GM21825 (cell line): ENCODE measurements around the gene LRP1B.

ENCODE experiments used
- ATAC-seq: cut with Tn5 transposase; IDR thresholded peaks from one replicate; pipeline ENCODE4 v1.9.1; 2021; ENCODE audit warnings: mild to moderate bottlenecking, moderate library complexity; ENCODE audit not compliant: unreplicated experiment

Gene LRP1B

DNA sequence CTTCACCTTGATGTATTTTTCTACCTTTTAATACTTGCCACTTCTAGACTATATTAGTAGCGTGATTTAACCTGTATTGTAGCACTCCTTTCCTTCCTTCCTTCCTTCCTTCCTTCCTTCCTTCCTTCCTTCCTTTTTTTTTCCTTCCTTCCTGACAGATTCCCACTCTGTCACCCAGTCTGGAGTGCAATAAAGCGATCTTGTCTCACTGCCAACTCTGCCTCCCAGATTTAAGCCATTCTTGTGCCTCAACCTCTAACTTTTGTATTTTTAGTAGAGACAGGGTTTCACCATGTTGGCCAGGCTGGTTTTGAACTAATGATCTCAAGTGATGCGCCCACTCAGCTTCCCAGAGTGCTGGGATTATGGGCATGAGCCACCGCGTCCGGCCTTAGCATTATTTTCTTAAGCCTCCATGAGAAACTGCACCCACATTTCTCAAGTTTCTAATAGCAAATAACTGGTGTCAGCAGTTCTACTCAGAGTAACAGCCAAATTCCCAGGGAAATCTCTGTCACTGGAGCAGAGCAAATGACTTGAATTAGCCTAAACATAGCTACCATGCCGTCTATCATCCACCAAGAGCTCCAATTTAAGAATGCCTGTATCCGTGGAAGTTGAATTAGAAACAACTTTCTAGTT is 529.2 kb downstream of the LRP1B start:
- no peak for ATAC-seq

DNA sequence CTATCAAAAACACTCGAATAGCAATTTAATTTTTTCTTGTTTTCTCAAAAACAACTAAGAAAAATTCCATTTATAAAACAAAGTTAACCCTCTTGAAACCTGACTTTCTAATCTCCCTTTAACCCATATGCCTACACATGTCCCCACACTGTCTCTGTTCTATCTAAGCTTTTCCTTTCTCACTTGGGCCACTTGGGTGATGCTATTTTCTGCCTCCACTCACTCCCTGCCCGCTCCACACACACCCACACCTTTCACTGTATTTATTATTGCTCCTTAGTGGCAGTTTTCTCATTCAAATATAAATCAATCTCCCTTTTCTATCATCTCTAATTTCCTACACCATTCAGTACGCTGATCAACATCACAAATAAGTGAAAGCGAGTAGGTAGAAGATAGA is 531.1 kb downstream of the LRP1B start:
- no peak for ATAC-seq

DNA sequence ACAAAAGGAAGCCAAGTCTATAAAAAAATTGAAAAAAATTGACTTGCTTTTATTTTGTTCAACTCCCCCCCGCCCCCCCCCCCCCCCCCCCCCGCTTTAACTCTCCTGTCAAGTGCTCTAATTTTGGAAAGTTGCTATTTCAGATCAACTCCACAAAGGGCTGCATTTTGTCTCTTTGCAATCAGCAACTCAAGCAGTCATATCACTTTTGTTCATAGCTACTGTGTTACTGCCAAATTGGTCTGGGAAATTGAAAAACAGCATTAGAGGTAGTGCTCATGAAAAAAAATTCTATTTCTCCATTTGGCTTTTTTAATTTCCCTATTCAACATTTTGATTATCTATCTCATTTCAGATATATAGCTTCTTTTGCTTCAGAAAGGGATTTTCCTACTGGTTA is 531.8 kb downstream of the LRP1B start:
- ATAC-seq, result no peak

DNA sequence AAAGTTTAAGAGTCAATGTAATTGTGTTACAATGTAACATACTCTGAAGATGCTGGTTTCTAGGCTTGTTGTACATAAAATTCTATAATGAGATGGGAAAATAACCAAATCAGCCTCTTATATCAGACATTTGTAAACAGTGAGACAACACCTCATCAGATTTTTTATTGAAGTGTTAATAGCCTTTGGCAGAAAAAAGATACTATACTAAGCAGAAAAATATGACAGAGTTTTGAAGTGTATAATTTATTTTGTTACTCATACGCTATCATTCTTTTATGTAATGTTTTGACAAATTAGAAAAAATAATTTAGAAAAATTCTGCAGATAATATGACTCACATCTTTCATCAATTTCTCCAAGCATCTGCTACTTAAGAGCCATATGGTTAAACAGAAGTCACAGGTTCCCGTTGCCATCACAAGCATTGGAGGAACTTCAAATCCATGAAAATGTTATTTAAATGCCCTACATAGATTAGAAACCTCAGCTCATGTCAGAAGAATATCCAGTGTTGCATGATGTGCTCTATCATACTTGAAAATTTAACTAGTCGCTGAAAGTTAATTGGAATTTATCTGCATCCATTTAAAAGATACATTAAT is 535.4 kb downstream of the LRP1B start:
- ATAC-seq, result no peak

DNA sequence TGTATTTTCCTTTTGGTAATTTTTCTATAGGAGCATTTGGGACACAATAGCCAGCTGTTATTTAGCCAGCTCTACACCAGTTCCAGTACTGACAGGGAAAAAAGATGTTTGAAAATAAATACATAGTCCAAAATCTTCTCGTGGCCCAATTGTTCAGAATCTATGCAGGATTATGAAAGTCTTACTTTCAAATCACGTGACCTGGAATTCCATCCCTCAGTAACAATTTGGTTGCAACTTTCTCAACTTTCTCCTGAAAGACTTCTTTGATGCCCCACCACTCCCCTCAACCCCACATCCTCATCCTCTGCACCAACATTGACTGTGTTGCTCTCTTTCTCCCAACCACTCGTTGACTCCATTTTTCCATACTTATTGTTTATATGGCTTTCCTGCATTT is 539.0 kb downstream of the LRP1B start:
- no peak for ATAC-seq

DNA sequence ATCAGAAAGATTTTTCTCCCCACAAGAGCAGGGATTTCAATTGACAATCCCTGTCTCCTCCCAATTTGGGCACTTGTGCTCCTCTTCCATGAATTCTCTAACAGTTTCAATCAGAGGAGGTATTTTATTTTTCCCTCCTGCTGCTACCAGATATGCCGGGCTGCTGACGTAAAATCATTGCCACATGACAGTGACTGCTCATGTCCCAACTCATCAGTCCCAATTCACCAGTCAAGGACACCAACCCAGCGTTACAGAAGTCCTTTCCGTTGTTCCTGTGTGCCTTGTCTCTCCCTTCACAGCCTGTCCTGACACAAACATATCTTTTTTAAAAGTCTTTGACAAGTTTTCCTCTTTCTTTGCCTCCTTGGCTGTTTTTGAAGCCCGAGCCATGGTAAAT is 540.2 kb downstream of the LRP1B start:
- ATAC-seq, result no peak

DNA sequence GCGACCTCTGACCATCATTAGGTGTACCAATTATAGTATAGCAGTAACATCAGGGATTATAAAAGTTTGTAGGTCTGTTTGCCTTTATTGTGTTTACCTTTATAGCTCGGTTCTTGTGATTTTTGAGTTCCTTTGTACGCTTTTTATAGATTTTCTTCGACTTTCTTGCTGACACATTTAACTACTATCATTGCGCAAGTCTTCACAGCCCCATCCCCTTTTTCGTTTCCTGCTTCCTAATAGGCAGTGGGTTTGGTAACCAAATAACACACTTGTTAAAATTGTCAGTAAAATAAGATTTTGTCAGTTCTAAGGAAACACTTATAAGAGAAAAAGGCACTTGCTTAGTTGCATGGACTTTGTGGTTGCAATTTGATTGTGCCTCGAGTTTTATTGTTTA is 541.5 kb downstream of the LRP1B start:
- no peak for ATAC-seq

DNA sequence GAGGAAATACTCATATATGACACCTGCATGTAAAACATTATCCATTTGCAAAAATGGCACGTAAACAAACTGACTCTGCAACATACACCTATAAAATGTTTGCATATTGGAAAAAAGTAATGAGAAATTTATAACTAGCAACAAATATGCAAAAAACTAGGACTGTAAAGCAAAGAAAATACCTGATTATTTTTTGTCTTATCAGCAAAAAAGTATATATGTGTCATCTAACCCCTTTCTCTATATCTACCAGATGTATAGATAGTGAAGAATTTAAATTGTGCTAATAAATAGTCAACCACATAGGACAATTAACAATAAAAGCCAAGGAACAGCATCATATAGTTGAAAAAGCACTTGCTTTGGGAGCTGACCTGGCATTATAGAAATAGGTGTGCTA is 543.8 kb downstream of the LRP1B start:
- ATAC-seq, result no peak

DNA sequence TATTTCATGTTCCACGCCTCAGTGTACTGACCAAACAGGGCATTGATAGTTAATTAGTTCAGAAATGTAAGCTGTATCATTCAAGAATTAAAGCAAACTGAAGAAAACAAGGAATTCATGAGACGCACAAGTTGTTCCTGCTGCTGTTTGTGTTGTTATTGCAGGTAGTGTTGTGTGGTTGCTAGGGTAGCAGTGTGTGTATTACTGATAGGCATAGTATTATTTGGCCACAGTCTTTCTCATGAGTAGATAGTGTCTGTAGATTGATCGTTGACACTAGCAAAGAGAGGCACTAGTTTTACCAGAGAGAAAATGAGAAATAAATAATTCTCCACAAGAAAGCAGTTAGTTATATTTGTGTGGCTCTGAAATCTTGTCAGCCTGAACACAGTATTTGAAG is 548.6 kb downstream of the LRP1B start:
- ATAC-seq, result no peak

DNA sequence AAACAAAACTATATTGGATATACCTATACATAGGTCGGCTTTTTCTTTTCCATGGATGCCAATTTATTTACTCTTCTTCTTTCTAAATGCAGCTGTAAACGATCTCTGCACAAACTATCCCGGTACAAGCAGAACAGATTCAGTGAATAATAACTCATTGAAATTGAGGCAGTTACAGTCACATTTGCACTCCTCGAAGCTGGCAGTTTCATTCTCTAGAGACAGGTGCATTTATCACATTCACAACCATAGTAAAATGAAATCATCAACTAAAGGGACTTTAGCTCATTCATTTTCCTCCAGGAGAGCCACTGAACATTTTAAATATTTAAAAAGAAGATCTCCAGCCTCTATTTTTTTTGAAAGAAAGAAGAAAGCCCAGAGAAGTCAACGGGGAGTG is 551.7 kb downstream of the LRP1B start:
- ATAC-seq, result no peak

DNA sequence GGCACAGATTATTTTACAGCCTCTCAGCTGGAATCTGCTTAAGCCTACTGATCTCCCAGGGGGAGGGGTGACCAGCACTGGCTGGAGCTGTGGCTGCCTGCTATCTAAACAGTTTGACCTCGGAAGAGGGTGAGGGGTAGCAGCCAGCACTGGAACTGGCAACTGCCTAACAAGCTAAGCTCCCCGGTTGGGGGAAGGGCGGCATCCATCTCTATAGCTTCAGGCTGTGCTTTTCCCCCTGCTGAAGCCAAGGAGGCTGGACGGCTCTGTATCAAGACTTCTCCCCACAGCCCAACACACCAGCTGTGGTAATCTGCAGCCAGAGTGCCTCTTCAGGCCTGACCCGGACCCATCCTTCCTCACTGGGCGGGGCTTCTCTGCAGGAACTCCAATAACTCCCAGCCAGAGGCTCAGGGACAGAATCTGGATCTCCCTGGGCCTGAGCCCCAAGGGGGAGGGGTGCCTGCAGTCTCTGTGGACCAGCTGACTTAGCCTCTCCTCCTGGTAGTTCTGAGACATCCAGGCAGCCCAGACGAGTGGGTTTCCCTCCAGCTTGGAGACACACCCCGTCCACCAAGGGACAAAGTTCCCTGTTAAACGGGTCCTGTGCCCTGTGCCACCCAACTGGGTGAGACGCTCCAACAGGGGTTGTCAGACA is 560.2 kb downstream of the LRP1B start:
- ATAC-seq, result no peak

DNA sequence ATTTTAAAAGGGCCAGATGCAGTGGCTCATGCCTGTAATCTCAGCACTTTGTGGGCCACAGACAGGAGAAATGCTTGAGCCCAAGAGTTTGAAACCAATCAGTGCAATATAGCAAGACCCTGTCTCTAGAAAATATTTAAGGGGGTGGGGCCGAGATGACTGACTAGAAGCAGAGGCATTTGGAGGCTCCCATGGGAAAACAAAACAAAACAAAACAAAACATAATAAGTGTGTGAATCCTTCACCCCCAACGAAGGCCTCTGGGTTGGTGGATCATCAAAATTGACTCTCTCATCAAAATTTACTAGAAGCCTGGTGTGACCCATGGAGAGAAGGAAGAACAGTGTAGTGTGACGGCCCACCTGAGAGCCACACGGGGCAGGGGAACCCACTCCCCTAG is 560.9 kb downstream of the LRP1B start:
- no peak for ATAC-seq

DNA sequence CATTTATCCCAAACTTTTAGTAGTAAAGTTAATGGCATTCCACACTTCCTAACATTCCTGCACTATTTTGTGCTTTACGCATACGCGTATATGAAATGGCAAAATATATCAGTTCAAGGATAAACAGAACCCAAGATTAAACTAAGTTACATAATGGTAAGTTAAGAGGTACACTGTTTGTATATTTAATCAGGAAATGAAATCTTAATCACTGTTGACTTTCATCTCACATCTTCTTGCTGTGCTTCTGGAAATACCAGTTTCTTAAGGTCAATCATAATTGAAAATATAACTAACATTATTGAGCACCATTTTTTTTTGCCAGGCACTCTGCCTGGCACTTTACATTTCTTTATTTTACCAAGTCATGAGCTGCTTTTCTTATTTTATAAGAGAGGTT is 565.2 kb downstream of the LRP1B start:
- no peak for ATAC-seq

DNA sequence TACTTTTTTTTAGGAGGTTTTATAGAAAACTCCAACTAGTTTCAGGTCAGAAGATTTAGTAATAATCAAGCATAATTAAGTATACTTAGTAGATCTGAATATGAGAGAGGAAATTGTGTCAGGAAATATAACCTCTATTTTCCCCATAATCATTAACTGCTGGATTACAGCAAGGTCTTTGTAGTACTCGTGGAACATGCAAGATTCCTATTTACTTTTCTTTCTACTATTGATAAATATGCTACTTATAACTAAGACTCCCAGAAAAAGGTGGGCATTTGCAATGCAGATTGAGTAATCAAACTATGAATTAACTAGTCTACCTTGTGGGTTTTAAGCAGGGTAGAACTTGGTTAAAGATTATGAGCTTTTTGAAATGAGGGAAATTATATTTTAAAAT is 570.1 kb downstream of the LRP1B start:
- no peak for ATAC-seq

DNA sequence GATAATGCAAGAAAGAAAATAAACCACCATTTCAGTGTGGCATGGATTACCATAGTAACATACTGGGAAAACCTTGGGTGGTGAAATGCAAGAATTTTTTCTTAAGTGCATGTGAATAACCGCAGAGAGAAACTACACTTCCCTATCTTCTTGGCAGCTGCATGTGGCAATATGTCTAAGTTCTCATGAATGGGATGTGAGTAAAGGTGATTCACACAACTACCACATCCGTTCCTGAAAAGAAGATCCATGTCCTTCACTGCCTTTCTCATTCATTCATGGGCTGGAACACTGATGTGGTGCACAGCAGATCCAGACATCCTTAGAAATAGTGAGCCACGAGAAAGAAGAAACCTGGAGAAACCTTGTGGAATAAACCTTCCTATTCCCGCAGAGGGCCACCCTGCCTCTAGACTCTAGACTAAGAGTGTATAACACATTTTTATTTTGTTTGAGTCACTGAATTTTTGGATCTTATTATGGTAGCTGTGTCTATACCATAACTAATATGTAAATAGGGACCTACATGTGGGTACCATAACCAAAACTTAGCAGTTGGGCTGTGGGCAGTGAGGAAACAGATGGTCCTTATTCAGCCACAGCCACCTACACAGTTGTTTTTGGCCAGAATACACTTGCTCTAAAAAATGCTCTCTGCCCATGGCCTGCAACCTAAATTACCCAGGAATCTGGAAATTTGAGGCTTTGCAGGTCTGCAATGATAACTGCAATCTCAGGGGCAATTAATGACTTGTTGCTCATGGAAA is 573.3 kb downstream of the LRP1B start:
- ATAC-seq, result peak; percentile 69

DNA sequence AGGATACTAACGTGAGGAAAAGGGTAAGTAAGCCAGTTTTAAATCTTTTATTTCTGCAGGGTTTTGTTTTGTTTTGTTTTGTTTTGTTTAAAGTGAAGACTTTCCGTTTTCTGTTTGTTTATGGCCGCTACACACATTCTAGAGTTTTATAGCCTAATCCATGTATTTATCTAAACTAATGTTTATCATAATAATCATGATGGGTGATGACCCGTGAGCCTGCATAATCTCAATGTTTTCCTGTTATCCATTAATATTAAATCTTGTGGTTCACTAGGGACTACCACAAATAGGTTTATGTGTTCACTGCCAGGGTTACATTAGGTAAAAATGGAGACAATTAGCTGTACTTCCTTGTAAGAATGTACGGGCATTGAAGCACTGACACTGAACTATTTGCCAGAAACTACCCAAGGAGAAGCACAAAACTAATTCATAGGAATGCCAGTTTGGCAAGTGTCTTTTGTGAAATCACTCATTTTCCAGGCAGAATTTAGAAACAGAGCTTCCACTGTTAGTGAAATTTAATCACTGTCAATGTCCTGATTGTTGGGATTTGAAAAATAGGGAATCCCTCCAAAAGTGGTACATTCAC is 574.8 kb downstream of the LRP1B start:
- ATAC-seq, result no peak

DNA sequence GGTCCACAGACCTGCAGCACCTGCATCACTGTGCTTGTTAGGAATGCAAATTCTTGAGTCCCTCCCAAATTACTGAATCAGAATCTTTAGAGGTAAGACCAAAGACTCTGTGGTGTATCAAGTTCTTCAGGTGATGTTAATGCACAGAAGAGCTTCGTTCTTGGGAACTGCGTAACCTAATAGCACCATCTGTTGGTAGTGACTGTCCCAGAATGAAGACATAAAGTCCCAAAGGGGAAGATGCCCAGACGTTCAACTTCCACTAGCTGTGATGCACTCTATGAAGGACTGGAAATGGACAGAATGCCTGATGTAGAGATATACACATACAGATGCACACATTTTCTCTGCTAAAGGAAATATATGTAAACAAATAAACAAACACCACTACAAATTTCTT is 576.0 kb downstream of the LRP1B start:
- ATAC-seq, result peak; percentile 77

DNA sequence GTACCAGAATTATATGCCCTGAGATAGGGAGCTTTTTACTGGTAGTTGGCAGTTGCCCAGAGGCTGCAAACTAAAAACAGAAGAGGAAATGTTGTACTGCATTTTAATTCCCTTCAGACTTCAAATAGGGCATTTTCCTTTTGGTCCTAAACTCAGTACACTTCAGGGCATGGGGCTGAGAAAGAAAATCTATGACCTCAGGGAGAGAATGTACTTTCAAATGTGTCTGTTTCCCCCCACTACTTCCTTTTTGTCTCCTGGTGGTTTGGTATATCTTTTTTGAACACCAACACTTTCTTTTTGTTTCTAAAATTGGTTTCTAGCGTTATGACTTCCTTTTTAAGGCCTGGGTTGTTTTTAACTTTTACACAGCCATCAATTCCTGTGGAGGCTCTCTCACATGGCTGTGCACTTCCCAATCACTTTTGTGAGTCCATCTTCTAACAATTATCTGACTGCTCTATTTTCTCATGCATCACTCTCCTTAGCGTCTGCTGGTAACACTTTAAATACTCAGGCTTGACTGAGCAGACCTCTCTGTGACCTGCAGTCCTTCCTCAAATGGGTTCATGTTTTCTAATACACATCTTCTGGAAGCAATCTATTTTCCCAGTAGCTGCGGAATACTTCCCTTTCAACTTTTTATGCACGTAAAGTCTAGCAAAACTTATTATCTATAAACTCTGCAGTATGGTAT is 596.0 kb downstream of the LRP1B start:
- peak; percentile 90 for ATAC-seq

DNA sequence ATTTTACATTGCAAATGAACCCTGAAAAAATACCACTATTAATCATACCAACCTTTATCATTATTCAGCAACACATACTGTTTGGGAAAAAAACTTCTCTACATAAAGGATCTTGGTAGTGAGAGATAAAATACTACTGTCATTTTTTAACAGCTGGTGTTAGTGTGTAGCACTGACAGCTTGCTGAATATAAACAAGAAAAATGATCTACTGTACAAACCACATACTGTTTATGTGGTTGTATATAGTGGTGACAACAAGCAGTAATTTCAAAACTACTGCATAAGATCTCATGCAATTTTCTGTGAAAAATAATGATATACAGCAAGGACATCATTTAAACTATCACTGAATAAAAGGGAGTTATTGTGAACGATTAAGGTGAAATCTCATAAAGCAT is 601.2 kb downstream of the LRP1B start:
- ATAC-seq, result no peak

DNA sequence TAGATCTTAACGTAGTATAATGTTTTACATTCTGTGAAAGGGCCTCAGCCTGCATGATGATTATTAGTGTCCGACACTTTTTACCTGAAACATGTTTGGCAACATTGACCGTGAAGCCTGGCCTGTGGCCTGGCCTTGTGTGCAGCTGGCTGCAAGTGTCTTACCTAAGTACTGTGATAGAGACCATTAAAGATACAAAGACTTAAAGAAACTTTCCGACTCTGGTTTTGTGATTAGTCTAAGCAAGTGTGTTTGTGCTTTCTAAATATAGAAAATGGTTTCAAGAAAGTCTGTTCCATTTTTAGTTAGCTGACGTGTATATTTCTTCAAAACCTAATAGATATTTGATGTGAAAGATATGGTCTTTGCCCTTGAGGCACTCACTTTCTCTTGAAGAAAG is 601.8 kb downstream of the LRP1B start:
- ATAC-seq, result no peak

DNA sequence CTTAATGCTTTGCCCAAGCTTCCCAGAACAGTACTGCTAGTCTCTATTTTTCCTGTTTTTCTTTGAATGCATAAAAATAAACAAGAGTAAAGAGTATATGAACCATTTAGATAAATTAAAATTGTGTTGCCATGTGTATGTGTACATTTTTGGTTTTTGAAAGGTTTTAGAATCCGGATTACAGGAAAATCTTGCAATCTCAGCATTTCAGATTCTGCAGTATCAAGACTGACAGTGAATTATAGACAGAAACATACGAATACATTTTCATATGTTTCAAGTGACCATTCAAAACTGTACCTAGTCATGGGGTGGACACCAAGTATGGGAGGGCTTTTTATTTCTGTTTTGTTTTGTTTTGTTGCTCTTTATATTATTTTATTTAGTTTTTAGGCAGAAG is 604.1 kb downstream of the LRP1B start:
- no peak for ATAC-seq
